Transverse colon (tissue), 4 donors: Measurements from ENCODE around the gene MCC. TPM values are rescaled to one million over a fixed set of nuclear protein-coding genes. Genes with fewer than 3 reads are reported as not detected.

ENCODE experiments used
- DNase-seq: peaks from one replicate; pipeline ENCODE4 v3.0.0-alpha.2; 2019
- H3K27ac ChIP-seq, 4 donors: fragments of 200-600 bp; sonication (generic); 2 replicates each; pipeline ENCODE4 v1.5.1; 2016 to 2018; ENCODE audit warnings: inconsistent platforms in 4 of 4
- H3K27me3 ChIP-seq: fragments of 200-600 bp; sonication (generic); 2 replicates; pipeline ENCODE4 v1.5.1; 2017; ENCODE audit warnings: inconsistent platforms
- H3K36me3 ChIP-seq, 4 donors: fragments of 200-600 bp; sonication (generic); 2 replicates each; pipeline ENCODE4 v1.5.1; 2017 to 2019; ENCODE audit warnings: inconsistent platforms in 4 of 4
- H3K4me1 ChIP-seq, 4 donors: fragments of 200-600 bp; sonication (generic); 2 replicates each; pipeline ENCODE4 v1.5.1; 2017 to 2020; ENCODE audit warnings: inconsistent platforms in 4 of 4
- H3K4me3 ChIP-seq, 4 donors: fragments of 200-600 bp; sonication (generic); 1 replicate in 1 of 4; 2 replicates in 3 of 4; pipeline versions ENCODE4 v1.5.1 to v1.6.1; 2017 to 2019; ENCODE audit warnings: inconsistent platforms in 4 of 4
- H3K9me3 ChIP-seq, 2 donors: fragments of 200-600 bp; sonication (generic); 2 replicates each; pipeline ENCODE4 v1.5.1; 2017 to 2019; ENCODE audit warnings: inconsistent platforms in 2 of 2
- CTCF ChIP-seq, 5 experiments: fragments of 200-600 bp in 3 of 5; fragments of 450-650 bp in 2 of 5; sonication (generic) in 3 of 5; IDR thresholded peaks; 1 replicate in 2 of 5; 2 replicates in 3 of 5; pipeline ENCODE4 v1.5.1; 2016 to 2017; ENCODE audit warnings: antibody characterized with exemption in 5 of 5, inconsistent platforms in 3 of 5, mild to moderate bottlenecking in 2 of 5, moderate library complexity in 1 of 5
- EP300 ChIP-seq: sonication (generic); formaldehyde crosslinking; IDR thresholded peaks from one replicate; pipeline ENCODE4 v1.6.1; 2017; ENCODE audit warnings: antibody characterized with exemption, low read depth
- POLR2A ChIP-seq: fragments of 450-650 bp; IDR thresholded peaks from one replicate; pipeline ENCODE4 v1.6.1; 2016; ENCODE audit warnings: antibody characterized with exemption, mild to moderate bottlenecking, moderate library complexity
- POLR2AphosphoS5 ChIP-seq, 3 donors: sonication (generic); formaldehyde crosslinking; IDR thresholded peaks; one replicate each; pipeline ENCODE4 v1.6.1; 2016; ENCODE audit warnings: antibody characterized with exemption in 3 of 3
- WGBS, 2 donors: methylation state at CpG; one replicate each; pipeline ENCODE4 v1.1.5; 2018; ENCODE audit warnings: low coverage in 1 of 2; 5-methylcytosine and 5-hydroxymethylcytosine counted together
- in situ Hi-C, 4 donors: fragments of 200-750 bp; cut with MboI; loops; one replicate each; pipeline versions ENCODE4 v1.15.0 to v1.15.1; 2017; ENCODE audit warnings: low sequenced_read_pairs in 3 of 4, low pct_ligation_motif_present in 1 of 4, low pct_unique_long_range_greater_than_20kb in 1 of 4
- intact Hi-C: fragments of 100-400 bp; cut with DNase I; formaldehyde crosslinking; loops from one replicate; pipeline ENCODE4 v1.15.1; 2023; ENCODE audit warnings: low total_unique reads
- total RNA-seq, 4 donors: library from RNA; depleted of rRNA; stranded (reverse); fragments of >200 nt; gene quantifications; one replicate each; pipeline ENCODE4 v1.1.0, GENCODE V29; 2016

MCC gene
- total RNA-seq, 4 donors from 2014 or later = 2.6 to 28.4 (median 16.4) TPM

- Histone ChIP-seq H3K4me3 (no peak overlapping the region), H3K27ac (no peak overlapping the region), H3K36me3 (peaks cover 0 to 7% (median 0%) of the 10 kb centered on the region in 4 donors), H3K27me3 (no peaks in the 10 kb centered on the region), H3K9me3 (no peaks in the 10 kb centered on the region), H3K4me1 (no peaks in the 10 kb centered on the region)
- in situ Hi-C loops = no loop called here
- WGBS, 2 donors = 77 to 100% methylated on average over 2 to 6 of the region's 6 CpGs
- DNase-seq = no peak
- no peak for TF ChIP-seq EP300
- TF ChIP-seq CTCF (IDR thresholded peaks at IDR 0.05) = no peak
- no peak for TF ChIP-seq POLR2AphosphoS5 (IDR thresholded peaks at IDR 0.05)
- no peak for TF ChIP-seq POLR2A
- intact Hi-C loops = no loop called here
These were observed 458.6 kb downstream of the MCC start for GRCh38 chr5:113029614-113030013.

- no peaks in the 10 kb centered on the region for H3K27me3 ChIP-seq
- in situ Hi-C loops (no loop called here), intact Hi-C loops (no loop called here)
- 95 to 100% methylated on average over 1 to 5 of the region's 5 CpGs for WGBS, 2 donors
- TF ChIP-seq CTCF (IDR thresholded peaks at IDR 0.05) = no peak
- no peak for TF ChIP-seq POLR2A
- no peak for TF ChIP-seq EP300
- no peak for TF ChIP-seq POLR2AphosphoS5 (IDR thresholded peaks at IDR 0.05)
- DNase-seq = no peak
- no peak overlapping the region for H3K27ac ChIP-seq
- no peaks in the 10 kb centered on the region for H3K9me3 ChIP-seq
- no peaks in the 10 kb centered on the region for H3K4me1 ChIP-seq
- peaks cover 0 to 7% (median 0%) of the 10 kb centered on the region in 4 donors for H3K36me3 ChIP-seq
- H3K4me3 ChIP-seq = no peak overlapping the region
These were observed 460.8 kb downstream of the MCC start for GRCh38 chr5:113027431-113027830.

- in situ Hi-C loops = no loop called here
- H3K4me1 ChIP-seq = no peaks in the 10 kb centered on the region
- no peaks in the 10 kb centered on the region for H3K9me3 ChIP-seq
- TF ChIP-seq POLR2A (no peak), EP300 (no peak), POLR2AphosphoS5 (IDR thresholded peaks at IDR 0.05) (no peak), CTCF (IDR thresholded peaks at IDR 0.05) (no peak)
- no peak overlapping the region for H3K27ac ChIP-seq
- intact Hi-C loops = no loop called here
- H3K4me3 ChIP-seq = no peak overlapping the region
- H3K27me3 ChIP-seq = no peaks in the 10 kb centered on the region
- no peak for DNase-seq
- WGBS, 2 donors = 83 to 88% methylated on average over 3 to 8 of the region's 8 CpGs
- H3K36me3 ChIP-seq = peaks cover 0 to 7% (median 0%) of the 10 kb centered on the region in 4 donors
These were observed 461.2 kb downstream of the MCC start for GRCh38 chr5:113027015-113027414.

GRCh38 chr5:113026211-113026610 lies 462.0 kb downstream of the MCC start:
- 86 to 91% methylated on average over 2 to 4 of the region's 4 CpGs for WGBS, 2 donors
- Histone ChIP-seq H3K4me3 (no peak overlapping the region), H3K9me3 (no peaks in the 10 kb centered on the region), H3K27me3 (no peaks in the 10 kb centered on the region), H3K4me1 (no peaks in the 10 kb centered on the region), H3K36me3 (peaks cover 0 to 7% (median 0%) of the 10 kb centered on the region in 4 donors), H3K27ac (no peak overlapping the region)
- in situ Hi-C loops = no loop called here
- intact Hi-C loops = no loop called here
- no peak for TF ChIP-seq POLR2AphosphoS5 (IDR thresholded peaks at IDR 0.05)
- no peak for TF ChIP-seq CTCF (IDR thresholded peaks at IDR 0.05)
- no peak for TF ChIP-seq POLR2A
- no peak for TF ChIP-seq EP300
- DNase-seq = no peak
